ENCODE measurements around the gene SEC63. TPM values are rescaled to one million over a fixed set of nuclear protein-coding genes. Genes with fewer than 3 reads are reported as not detected.
A peak's percentile ranks its signal among the peaks of the same experiment; 100 is the strongest.
"Not testable (repeated sequence)": the region's sequence is repeated elsewhere in the genome, so short reads cannot be mapped to it uniquely, and the experiment has no call there.

SEC63 gene
- total RNA-seq, 1 experiment from 2014 or later = 124 TPM

GRCh38 chr6:107962723-107963122 lies 4.7 kb upstream of the SEC63 start:
- no peaks in the 10 kb centered on the region for H3K27me3 ChIP-seq (replicated peaks; ENCODE audit: control insufficient read depth, insufficient read depth, low read length)
- Mint-ChIP-seq H3K36me3 (ENCODE audit: insufficient read depth, unreplicated experiment) (peaks cover 8% of the 10 kb centered on the region), H3K4me1 (ENCODE audit: low read depth, unreplicated experiment) (no peaks in the 10 kb centered on the region), H3K4me3 (ENCODE audit: unreplicated experiment) (no peak overlapping the region), H3K27me3 (ENCODE audit: insufficient read depth, unreplicated experiment) (no peaks in the 10 kb centered on the region), H3K9me3 (ENCODE audit: unreplicated experiment) (no peaks in the 10 kb centered on the region), H3K27ac (ENCODE audit: unreplicated experiment) (no peak overlapping the region)
- intact Hi-C loops (cut with micrococcal nuclease; ENCODE audit: unreplicated experiment) = no loop called here
- no peaks in the 10 kb centered on the region for H3K36me3 ChIP-seq (ENCODE audit: control insufficient read depth, insufficient read depth, low read length)
- no TSS peak for BruUV-seq (replicated peaks)
- H3K9me3 ChIP-seq = no peaks in the 10 kb centered on the region
- H3K4me3 ChIP-seq (ENCODE audit: low read depth, low read length) = no peak overlapping the region
- H3K4me1 ChIP-seq = peaks cover 9% of the 10 kb centered on the region
- no peak for DNase-seq
- POLR2A ChIA-PET = no interaction called here
- CTCF ChIA-PET = no interaction called here
- TF ChIP-seq CTCF (IDR thresholded peaks at IDR 0.05; ENCODE audit: insufficient read depth in 1 of 2, low read depth in 1 of 2, low read length in 1 of 2, severe bottlenecking in 1 of 2, unreplicated experiment in 1 of 2) = no peak

GRCh38 chr6:107959392-107959791 lies 1.4 kb upstream of the SEC63 start:
- no peak overlapping the region for H3K27ac Mint-ChIP-seq (ENCODE audit: unreplicated experiment)
- Histone ChIP-seq H3K27me3 (replicated peaks; ENCODE audit: control insufficient read depth, insufficient read depth, low read length) (no peaks in the 10 kb centered on the region), H3K9me3 (no peaks in the 10 kb centered on the region), H3K4me3 (ENCODE audit: low read depth, low read length) (no peak overlapping the region), H3K36me3 (ENCODE audit: control insufficient read depth, insufficient read depth, low read length) (no peaks in the 10 kb centered on the region), H3K4me1 (peaks cover 5% of the 10 kb centered on the region)
- intact Hi-C loops (cut with micrococcal nuclease; ENCODE audit: unreplicated experiment) = no loop called here
- ChIA-PET CTCF (no interaction called here), POLR2A (no interaction called here)
- no peaks in the 10 kb centered on the region for H3K9me3 Mint-ChIP-seq (ENCODE audit: unreplicated experiment)
- no peak for DNase-seq
- BruUV-seq (replicated peaks) = no TSS peak
- peaks cover 7% of the 10 kb centered on the region for H3K4me1 Mint-ChIP-seq (ENCODE audit: low read depth, unreplicated experiment)
- no peak for TF ChIP-seq CTCF (IDR thresholded peaks at IDR 0.05; ENCODE audit: insufficient read depth in 1 of 2, low read depth in 1 of 2, low read length in 1 of 2, severe bottlenecking in 1 of 2, unreplicated experiment in 1 of 2)
- peak overlapping the region; percentile 92 for H3K4me3 Mint-ChIP-seq (ENCODE audit: unreplicated experiment)
- H3K27me3 Mint-ChIP-seq (ENCODE audit: insufficient read depth, unreplicated experiment) = no peaks in the 10 kb centered on the region
- peaks cover 8% of the 10 kb centered on the region for H3K36me3 Mint-ChIP-seq (ENCODE audit: insufficient read depth, unreplicated experiment)

GRCh38 chr6:107958689-107959362 lies 818 bp upstream of the SEC63 start:
- peak overlapping the region; percentile 54 for H3K4me3 ChIP-seq (ENCODE audit: low read depth, low read length)
- POLR2A ChIA-PET = interaction anchor here (0.6 to 1.3 kb wide), 9 partner anchors 18 to 1135 kb away, joined by 3 to 13 read pairs (median 5); partner anchors contain the start of genes AFG1L and SNX3
- H3K4me1 ChIP-seq; H3K36me3 ChIP-seq (ENCODE audit: control insufficient read depth, insufficient read depth, low read length); H3K27me3 Mint-ChIP-seq (ENCODE audit: insufficient read depth, unreplicated experiment); H3K27me3 ChIP-seq (replicated peaks; ENCODE audit: control insufficient read depth, insufficient read depth, low read length); H3K4me1 Mint-ChIP-seq (ENCODE audit: low read depth, unreplicated experiment); H3K9me3 ChIP-seq; DNase-seq; intact Hi-C loops (cut with micrococcal nuclease; ENCODE audit: unreplicated experiment); H3K9me3 Mint-ChIP-seq (ENCODE audit: unreplicated experiment); H3K36me3 Mint-ChIP-seq (ENCODE audit: insufficient read depth, unreplicated experiment): not testable (repeated sequence)
- CTCF ChIA-PET = interaction anchor here (0.6 kb wide), 1 partner anchor 26 kb away, joined by 5 read pairs; no protein-coding TSS in a partner anchor
- H3K27ac Mint-ChIP-seq (ENCODE audit: unreplicated experiment) = peak overlapping the region; percentile 93
- peak overlapping the region; percentile 92 for H3K4me3 Mint-ChIP-seq (ENCODE audit: unreplicated experiment)
- TSS peak; percentile 66 for BruUV-seq (replicated peaks)
